OCI-LY3 (cell line): ENCODE results near the gene BROX.
A peak's percentile ranks its signal among the peaks of the same experiment; 100 is the strongest.

Source experiments
- H2AFZ ChIP-seq: fragments of 200-600, 300-600 bp; shearing (Covaris generic); 2 replicates; pipeline ENCODE4 v1.6.0; 2014; ENCODE audit warnings: antibody characterized with exemption, low read depth, low read length
- H3K27ac ChIP-seq: fragments of 200-600, 300-600 bp; sonication (generic); 2 replicates; pipeline ENCODE4 v1.5.1; 2014; ENCODE audit warnings: mild to moderate bottlenecking, low read length, moderate library complexity, mixed read lengths
- H3K27me3 ChIP-seq: fragments of 200-600, 300-600 bp; sonication (generic); 2 replicates; pipeline ENCODE4 v1.6.1; 2014; ENCODE audit warnings: low read depth, low read length, mixed read lengths
- H3K36me3 ChIP-seq: fragments of 200-600, 300-600 bp; sonication (generic); replicated peaks from 2 replicates; pipeline ENCODE3; 2014; ENCODE audit warnings: low read depth, low read length, mixed read lengths
- H3K4me1 ChIP-seq: fragments of 300-600, 200-600 bp; sonication (generic); 2 replicates; pipeline ENCODE4 v1.6.1; 2014; ENCODE audit warnings: low read length, mixed read lengths
- H3K4me2 ChIP-seq: fragments of 200-600, 300-600 bp; sonication (generic); 2 replicates; pipeline ENCODE4 v1.6.1; 2014; ENCODE audit warnings: low read length, mixed read lengths
- H3K4me3 ChIP-seq: fragments of 300-600, 200-600 bp; sonication (generic); 2 replicates; pipeline ENCODE4 v1.5.1; 2014; ENCODE audit warnings: antibody characterized with exemption, mild to moderate bottlenecking, low read length, moderate library complexity
- H3K79me2 ChIP-seq: fragments of 300-600, 200-600 bp; shearing (Covaris generic); 2 replicates; pipeline ENCODE4 v1.6.1; 2014; ENCODE audit warnings: mild to moderate bottlenecking, low read length, mixed read lengths
- H3K9ac ChIP-seq: fragments of 300-600, 200-600 bp; shearing (Covaris generic); 2 replicates; pipeline ENCODE4 v1.6.0; 2014; ENCODE audit warnings: mild to moderate bottlenecking, low read length, moderate library complexity
- H3K9me3 ChIP-seq: fragments of 200-600, 300-600 bp; shearing (Covaris generic); 2 replicates; pipeline ENCODE4 v1.6.1; 2014; ENCODE audit warnings: low read length, mixed read lengths; ENCODE audit not compliant: insufficient read depth
- H4K20me1 ChIP-seq: fragments of 200-600, 300-600 bp; sonication (generic); 2 replicates; pipeline ENCODE4 v1.6.1; 2016; ENCODE audit warnings: low read length, mixed read lengths; ENCODE audit not compliant: insufficient read depth
- EZH2phosphoT487 ChIP-seq: fragments of 200-600 bp; shearing (Covaris generic); IDR thresholded peaks from 2 replicates; pipeline ENCODE4 v1.6.1; 2018; ENCODE audit warnings: antibody characterized with exemption, mixed run types, low read depth
- TF ChIP-seq, protein P1 (sequence below): fragments of 200-600, 300-600 bp; sonication (generic); IDR thresholded peaks from 2 replicates; pipeline ENCODE4 v1.5.1; 2014; ENCODE audit warnings: antibody characterized with exemption, low read length, low read depth

BROX gene

DNA sequence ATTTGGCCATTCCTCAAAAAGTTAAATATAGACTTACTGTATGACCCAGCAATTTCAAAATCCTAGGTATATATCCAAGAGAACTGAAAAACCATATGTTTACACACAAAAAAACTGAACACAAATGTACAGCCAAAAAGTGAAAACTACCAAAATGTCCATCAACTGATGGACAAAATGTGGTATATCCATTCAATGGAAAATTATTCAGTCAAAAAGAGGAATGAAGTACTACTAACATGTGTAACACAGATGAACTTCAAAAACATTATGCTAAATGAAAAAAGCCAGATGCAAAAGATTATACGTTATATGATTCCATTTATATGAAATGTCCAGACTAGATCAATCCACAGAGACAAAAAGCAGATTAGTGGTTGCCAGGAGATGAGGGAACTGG lies 8.1 kb upstream of the BROX start:
- no peak overlapping the region for H3K27ac ChIP-seq
- no peaks in the 10 kb centered on the region for H4K20me1 ChIP-seq
- TF ChIP-seq, protein P1, sequence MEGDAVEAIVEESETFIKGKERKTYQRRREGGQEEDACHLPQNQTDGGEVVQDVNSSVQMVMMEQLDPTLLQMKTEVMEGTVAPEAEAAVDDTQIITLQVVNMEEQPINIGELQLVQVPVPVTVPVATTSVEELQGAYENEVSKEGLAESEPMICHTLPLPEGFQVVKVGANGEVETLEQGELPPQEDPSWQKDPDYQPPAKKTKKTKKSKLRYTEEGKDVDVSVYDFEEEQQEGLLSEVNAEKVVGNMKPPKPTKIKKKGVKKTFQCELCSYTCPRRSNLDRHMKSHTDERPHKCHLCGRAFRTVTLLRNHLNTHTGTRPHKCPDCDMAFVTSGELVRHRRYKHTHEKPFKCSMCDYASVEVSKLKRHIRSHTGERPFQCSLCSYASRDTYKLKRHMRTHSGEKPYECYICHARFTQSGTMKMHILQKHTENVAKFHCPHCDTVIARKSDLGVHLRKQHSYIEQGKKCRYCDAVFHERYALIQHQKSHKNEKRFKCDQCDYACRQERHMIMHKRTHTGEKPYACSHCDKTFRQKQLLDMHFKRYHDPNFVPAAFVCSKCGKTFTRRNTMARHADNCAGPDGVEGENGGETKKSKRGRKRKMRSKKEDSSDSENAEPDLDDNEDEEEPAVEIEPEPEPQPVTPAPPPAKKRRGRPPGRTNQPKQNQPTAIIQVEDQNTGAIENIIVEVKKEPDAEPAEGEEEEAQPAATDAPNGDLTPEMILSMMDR: no peak
- TF ChIP-seq EZH2phosphoT487: no peak
- H3K9me3 ChIP-seq: peaks cover 5% of the 10 kb centered on the region; the same call in 1 of the 2 replicates
- peaks cover 22% of the 10 kb centered on the region for H3K79me2 ChIP-seq
- H3K4me2 ChIP-seq: no peak overlapping the region
- no peaks in the 10 kb centered on the region for H3K4me1 ChIP-seq
- no peak overlapping the region for H2AFZ ChIP-seq
- H3K27me3 ChIP-seq: no peaks in the 10 kb centered on the region
- peaks cover 35% of the 10 kb centered on the region for H3K36me3 ChIP-seq
- H3K9ac ChIP-seq: no peak overlapping the region
- H3K4me3 ChIP-seq: no peak overlapping the region

DNA sequence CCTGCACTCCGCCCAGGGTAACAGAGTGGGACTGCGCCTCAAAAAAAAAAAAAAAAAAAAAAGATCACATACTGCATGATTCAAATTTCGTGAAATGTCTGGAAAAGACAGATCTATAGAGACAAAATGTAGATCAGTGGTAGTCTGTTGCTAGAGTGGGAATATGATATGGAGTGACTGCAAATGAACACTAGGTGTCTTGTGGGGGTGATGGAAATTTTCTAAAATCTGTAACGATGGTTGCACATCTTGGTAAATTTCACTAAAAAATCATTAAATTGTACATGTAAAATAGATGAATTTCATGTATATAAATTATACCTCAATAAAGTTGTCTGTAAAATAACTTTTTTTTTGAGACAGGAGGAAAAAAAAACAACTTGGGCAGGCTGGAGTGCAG lies 5.5 kb upstream of the BROX start:
- Histone ChIP-seq H4K20me1 (0 out of 2 replicates have a peak, but pooled peaks cover 4% of the 10 kb centered on the region), H3K9ac (no peak overlapping the region), H3K9me3 (peaks cover 5% of the 10 kb centered on the region; the same call in 1 of the 2 replicates), H3K36me3 (peaks cover 29% of the 10 kb centered on the region), H3K27me3 (no peaks in the 10 kb centered on the region), H3K27ac (no peak overlapping the region), H2AFZ (no peak overlapping the region), H3K4me1 (peaks cover 7% of the 10 kb centered on the region), H3K4me3 (no peak overlapping the region), H3K79me2 (peaks cover 42% of the 10 kb centered on the region), H3K4me2 (no peak overlapping the region)
- TF ChIP-seq, protein P1: 0 out of 2 replicates have a peak, but pooled peaks have one; percentile 4
- no peak for TF ChIP-seq EZH2phosphoT487

DNA sequence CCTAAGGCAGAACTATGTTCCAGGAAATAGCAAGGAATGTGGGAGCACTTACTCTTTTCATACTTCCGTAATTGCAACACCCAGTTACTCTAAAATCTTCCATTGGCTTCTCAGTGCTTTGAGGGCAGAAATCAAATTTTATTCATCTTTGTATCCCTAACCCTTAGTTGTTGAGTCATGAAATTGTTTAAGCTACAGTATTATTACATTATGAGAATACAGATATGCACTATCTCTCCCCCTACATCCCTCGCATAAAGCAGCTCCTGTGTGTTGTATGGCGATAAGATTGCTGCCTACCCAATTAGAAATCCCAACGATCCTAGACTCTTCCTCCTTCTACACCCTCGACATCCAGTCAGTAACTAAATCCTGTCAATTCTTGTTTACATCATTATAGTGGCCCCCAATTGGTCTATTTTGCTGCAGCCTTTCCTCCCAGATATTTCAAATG lies 2.6 kb upstream of the BROX start:
- Histone ChIP-seq H3K36me3 (peaks cover 13% of the 10 kb centered on the region), H3K4me3 (no peak overlapping the region), H3K79me2 (peaks cover 52% of the 10 kb centered on the region), H3K4me2 (no peak overlapping the region), H3K27ac (no peak overlapping the region), H3K9me3 (no peaks in the 10 kb centered on the region), H3K4me1 (peaks cover 11% of the 10 kb centered on the region), H3K27me3 (no peaks in the 10 kb centered on the region), H2AFZ (no peak overlapping the region), H4K20me1 (0 out of 2 replicates have a peak, but pooled peaks cover 4% of the 10 kb centered on the region), H3K9ac (no peak overlapping the region)
- TF ChIP-seq, protein P1: no peak

DNA sequence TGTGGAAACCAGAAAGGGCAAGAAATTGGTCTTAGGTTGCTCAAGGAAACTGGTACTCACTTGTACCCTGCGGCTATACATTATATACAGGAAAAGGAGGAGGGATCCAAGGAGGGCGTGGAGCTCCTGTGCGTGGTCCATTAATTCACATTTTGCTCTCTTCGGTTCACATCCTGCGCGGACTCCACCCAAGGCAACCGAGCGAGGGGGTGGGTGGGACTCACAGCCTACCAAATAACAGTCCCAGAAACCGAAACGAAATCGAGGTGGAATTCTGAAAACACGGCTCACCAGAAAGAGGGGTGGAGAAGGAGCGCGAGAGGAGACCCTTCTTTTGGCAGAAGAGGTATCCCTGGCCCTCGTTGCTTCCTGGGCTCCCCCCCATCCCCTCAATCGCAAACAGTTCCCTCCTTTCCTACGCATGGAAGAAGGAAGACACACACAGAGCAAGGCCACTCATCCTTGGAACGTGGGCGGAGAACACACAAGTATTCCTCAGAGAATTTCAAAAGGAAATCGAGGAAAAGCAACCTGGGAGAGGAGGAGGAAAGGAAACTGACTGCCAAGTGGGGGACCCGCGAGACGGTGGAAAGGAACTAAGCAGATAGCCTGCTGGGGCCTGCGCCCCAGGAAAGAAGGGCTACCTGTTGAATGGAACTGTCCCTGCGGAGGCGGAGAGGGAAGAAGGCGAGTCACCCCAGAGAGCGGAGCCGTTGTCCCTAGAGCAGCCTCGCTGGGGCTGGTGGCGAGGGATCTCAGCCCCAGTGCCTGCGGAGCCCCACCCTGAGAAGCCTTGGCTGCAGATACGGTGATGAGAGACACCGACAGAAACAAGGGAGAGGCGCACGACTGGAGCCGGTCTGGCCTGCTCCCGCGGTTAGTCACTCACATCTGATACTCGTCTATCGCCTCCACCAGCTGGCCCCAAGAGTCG lies 778 bp upstream of the BROX start:
- Histone ChIP-seq H3K9ac (peak overlapping the region; percentile 99), H3K9me3 (no peaks in the 10 kb centered on the region), H3K4me1 (peaks cover 11% of the 10 kb centered on the region), H3K27me3 (no peaks in the 10 kb centered on the region), H2AFZ (peak overlapping the region; percentile 66), H3K4me3 (peak overlapping the region; percentile 92), H3K27ac (peak overlapping the region; percentile 36), H3K36me3 (peaks cover 6% of the 10 kb centered on the region), H3K79me2 (peaks cover 41% of the 10 kb centered on the region), H3K4me2 (peak overlapping the region; percentile 94), H4K20me1 (0 out of 2 replicates have a peak, but pooled peaks cover 4% of the 10 kb centered on the region)
- TF ChIP-seq EZH2phosphoT487: no peak
- TF ChIP-seq, protein P1: no peak
